Loucy (cell line): Measurements from ENCODE around the gene DHRS7B.
A peak's percentile ranks its signal among the peaks of the same experiment; 100 is the strongest.

Experiments used
- H2AFZ ChIP-seq: fragments of 200-600 bp; sonication (generic); 2 replicates; pipeline ENCODE4 v1.6.0; 2016; ENCODE audit warnings: antibody characterized with exemption, mild to moderate bottlenecking, low read length, moderate library complexity
- H3F3A ChIP-seq: fragments of 200-600 bp; 2 replicates; pipeline ENCODE4 v1.6.0; 2016; ENCODE audit warnings: antibody characterized with exemption, low read depth, mild to moderate bottlenecking
- H3K27me3 ChIP-seq: fragments of 200-600 bp; sonication (generic); 2 replicates; pipeline ENCODE4 v1.6.1; 2014; ENCODE audit warnings: low read length, mild to moderate bottlenecking; ENCODE audit not compliant: insufficient read depth, poor library complexity, severe bottlenecking
- H3K36me3 ChIP-seq: fragments of 200-600 bp; sonication (generic); 2 replicates; pipeline ENCODE4 v1.6.1; 2016; ENCODE audit warnings: low read length; ENCODE audit not compliant: insufficient read depth
- H3K4me1 ChIP-seq: fragments of 200-600 bp; sonication (generic); 2 replicates; pipeline ENCODE4 v1.5.1; 2014; ENCODE audit warnings: low read length, mild to moderate bottlenecking; ENCODE audit not compliant: insufficient read depth, poor library complexity, severe bottlenecking
- H3K4me2 ChIP-seq: fragments of 200-600 bp; sonication (generic); 2 replicates; pipeline ENCODE4 v1.6.0; 2014; ENCODE audit warnings: antibody characterized with exemption, low read length, low read depth, mild to moderate bottlenecking; ENCODE audit not compliant: poor library complexity, severe bottlenecking
- H3K4me3 ChIP-seq: fragments of 200-600 bp; sonication (generic); 2 replicates; pipeline ENCODE4 v1.5.1; 2014; ENCODE audit warnings: low read length, mild to moderate bottlenecking, mixed read lengths; ENCODE audit not compliant: poor library complexity, severe bottlenecking
- H3K79me2 ChIP-seq: fragments of 200-600 bp; sonication (generic); 2 replicates; pipeline ENCODE4 v1.6.1; 2014; ENCODE audit warnings: low read length; ENCODE audit not compliant: insufficient read depth
- H3K9ac ChIP-seq: fragments of 200-600 bp; sonication (generic); 2 replicates; pipeline ENCODE4 v1.6.0; 2014; ENCODE audit warnings: mild to moderate bottlenecking, low read depth, low read length, moderate library complexity; ENCODE audit not compliant: poor library complexity, severe bottlenecking
- H3K9me2 ChIP-seq: fragments of 200-600 bp; sonication (generic); replicated peaks from 2 replicates; pipeline ENCODE4 v1.6.1; 2016; ENCODE audit warnings: low read depth, low read length, mixed read lengths
- H3K9me3 ChIP-seq: fragments of 200-600 bp; sonication (generic); 2 replicates; pipeline ENCODE4 v1.6.1; 2014; ENCODE audit warnings: mild to moderate bottlenecking, antibody characterized with exemption, low read length, low read depth; ENCODE audit not compliant: insufficient read depth
- H4K20me1 ChIP-seq: fragments of 200-600 bp; sonication (generic); 2 replicates; pipeline ENCODE4 v1.6.0; 2014; ENCODE audit warnings: antibody characterized with exemption, low read length, mild to moderate bottlenecking; ENCODE audit not compliant: insufficient read depth, poor library complexity, severe bottlenecking
- CTCF ChIP-seq: fragments of 200-600 bp; sonication (generic); conservative IDR thresholded peaks from 2 replicates; pipeline ENCODE4 v1.5.1; 2014; ENCODE audit warnings: mild to moderate bottlenecking, antibody characterized with exemption, low read length
- EZH2phosphoT487 ChIP-seq: fragments of 200-600 bp; IDR thresholded peaks from 2 replicates; pipeline ENCODE4 v1.6.1; 2018; ENCODE audit warnings: antibody characterized with exemption, mild to moderate bottlenecking, moderate library complexity, borderline replicate concordance

The DHRS7B gene

GRCh38 chr17:21098934-21099689, 27.7 kb upstream of the DHRS7B start:
- Histone ChIP-seq H3K79me2 (no peaks in the 10 kb centered on the region), H2AFZ (peak overlapping the region; percentile 97), H3K36me3 (no peaks in the 10 kb centered on the region), H3K4me2 (peak overlapping the region; percentile 71), H3K4me1 (peaks cover 6% of the 10 kb centered on the region), H3K9me3 (no peaks in the 10 kb centered on the region), H3K9me2 (no peaks in the 10 kb centered on the region), H3F3A (no peaks in the 10 kb centered on the region), H4K20me1 (no peaks in the 10 kb centered on the region), H3K9ac (peak overlapping the region; percentile 71), H3K4me3 (peak overlapping the region; percentile 79), H3K27me3 (no peaks in the 10 kb centered on the region)
- TF ChIP-seq CTCF (no peak), EZH2phosphoT487 (no peak)

GRCh38 chr17:21100636-21101035, 26.1 kb upstream of the DHRS7B start:
- Histone ChIP-seq H3K4me2 (no peak overlapping the region), H3K9ac (no peak overlapping the region)

GRCh38 chr17:21104608-21105007, 22.2 kb upstream of the DHRS7B start:
- no peaks in the 10 kb centered on the region for H3K36me3 ChIP-seq
- no peaks in the 10 kb centered on the region for H3K4me1 ChIP-seq
- no peaks in the 10 kb centered on the region for H3K9me3 ChIP-seq
- no peak overlapping the region for H3K9ac ChIP-seq
- H3K27me3 ChIP-seq: no peaks in the 10 kb centered on the region
- H3F3A ChIP-seq: no peaks in the 10 kb centered on the region
- H4K20me1 ChIP-seq: no peaks in the 10 kb centered on the region
- H2AFZ ChIP-seq: no peak overlapping the region
- H3K9me2 ChIP-seq: no peaks in the 10 kb centered on the region
- TF ChIP-seq EZH2phosphoT487 (no peak), CTCF (no peak)
- H3K79me2 ChIP-seq: no peaks in the 10 kb centered on the region
- no peak overlapping the region for H3K4me3 ChIP-seq
- H3K4me2 ChIP-seq: no peak overlapping the region

More at GRCh38 chr17:21100636-21101035, 26.1 kb upstream of the DHRS7B start:
- H3K27me3 ChIP-seq: no peaks in the 10 kb centered on the region
- H3F3A ChIP-seq: no peaks in the 10 kb centered on the region
- H4K20me1 ChIP-seq: no peaks in the 10 kb centered on the region
- no peaks in the 10 kb centered on the region for H3K36me3 ChIP-seq
- H3K79me2 ChIP-seq: no peaks in the 10 kb centered on the region
- no peaks in the 10 kb centered on the region for H3K9me2 ChIP-seq
- H2AFZ ChIP-seq: no peak overlapping the region
- no peak overlapping the region for H3K4me3 ChIP-seq
- H3K4me1 ChIP-seq: peaks cover 6% of the 10 kb centered on the region
- H3K9me3 ChIP-seq: no peaks in the 10 kb centered on the region
- TF ChIP-seq EZH2phosphoT487 (no peak), CTCF (no peak)
